ENCODE data around the gene OSGIN1.

OSGIN1 gene

GRCh38 chr16:83933885-83934683, 19.0 kb upstream of the OSGIN1 start:
- H3K36me3 ChIP-seq (ENCODE audit: control insufficient read depth, insufficient read depth, low read length) = no peaks in the 10 kb centered on the region
- no peaks in the 10 kb centered on the region for H3K9me3 ChIP-seq (ENCODE audit: control insufficient read depth, low read length)
- H3K27ac ChIP-seq (ENCODE audit: insufficient read depth, low read length, poor library complexity, severe bottlenecking) = no peak overlapping the region
- no peak for DNase-seq
- no peak overlapping the region for H3K4me3 ChIP-seq (ENCODE audit: insufficient read depth, low read depth, low read length, poor library complexity, severe bottlenecking)
- no peaks in the 10 kb centered on the region for H3K4me1 ChIP-seq (ENCODE audit: control insufficient read depth, insufficient read depth, low read length, poor library complexity, severe bottlenecking)
- H3K27me3 ChIP-seq (replicated peaks; ENCODE audit: control insufficient read depth, insufficient read depth, low read length, poor library complexity, severe bottlenecking) = no peaks in the 10 kb centered on the region

- Histone ChIP-seq H3K27ac (ENCODE audit: insufficient read depth, low read length, poor library complexity, severe bottlenecking) (no peak overlapping the region), H3K4me3 (ENCODE audit: insufficient read depth, low read depth, low read length, poor library complexity, severe bottlenecking) (no peak overlapping the region), H3K27me3 (replicated peaks; ENCODE audit: control insufficient read depth, insufficient read depth, low read length, poor library complexity, severe bottlenecking) (no peaks in the 10 kb centered on the region), H3K4me1 (ENCODE audit: control insufficient read depth, insufficient read depth, low read length, poor library complexity, severe bottlenecking) (no peaks in the 10 kb centered on the region), H3K9me3 (ENCODE audit: control insufficient read depth, low read length) (no peaks in the 10 kb centered on the region), H3K36me3 (ENCODE audit: control insufficient read depth, insufficient read depth, low read length) (no peaks in the 10 kb centered on the region)
- no peak for DNase-seq
These were observed 18.4 kb upstream of the OSGIN1 start for GRCh38 chr16:83934684-83934977.

GRCh38 chr16:83935005-83935857, 17.8 kb upstream of the OSGIN1 start:
- Histone ChIP-seq H3K4me1 (ENCODE audit: control insufficient read depth, insufficient read depth, low read length, poor library complexity, severe bottlenecking) (no peaks in the 10 kb centered on the region), H3K27ac (ENCODE audit: insufficient read depth, low read length, poor library complexity, severe bottlenecking) (no peak overlapping the region), H3K27me3 (replicated peaks; ENCODE audit: control insufficient read depth, insufficient read depth, low read length, poor library complexity, severe bottlenecking) (no peaks in the 10 kb centered on the region), H3K9me3 (ENCODE audit: control insufficient read depth, low read length) (no peaks in the 10 kb centered on the region), H3K4me3 (ENCODE audit: insufficient read depth, low read depth, low read length, poor library complexity, severe bottlenecking) (no peak overlapping the region), H3K36me3 (ENCODE audit: control insufficient read depth, insufficient read depth, low read length) (no peaks in the 10 kb centered on the region)
- DNase-seq = no peak

- Histone ChIP-seq H3K4me1 (ENCODE audit: control insufficient read depth, insufficient read depth, low read length, poor library complexity, severe bottlenecking) (no peaks in the 10 kb centered on the region), H3K36me3 (ENCODE audit: control insufficient read depth, insufficient read depth, low read length) (no peaks in the 10 kb centered on the region), H3K4me3 (ENCODE audit: insufficient read depth, low read depth, low read length, poor library complexity, severe bottlenecking) (no peak overlapping the region), H3K27me3 (replicated peaks; ENCODE audit: control insufficient read depth, insufficient read depth, low read length, poor library complexity, severe bottlenecking) (no peaks in the 10 kb centered on the region), H3K9me3 (ENCODE audit: control insufficient read depth, low read length) (no peaks in the 10 kb centered on the region), H3K27ac (ENCODE audit: insufficient read depth, low read length, poor library complexity, severe bottlenecking) (no peak overlapping the region)
- DNase-seq = no peak
These were observed 17.2 kb upstream of the OSGIN1 start for GRCh38 chr16:83935858-83936255.

GRCh38 chr16:83936581-83937165, 16.4 kb upstream of the OSGIN1 start:
- DNase-seq = no peak
- no peaks in the 10 kb centered on the region for H3K27me3 ChIP-seq (replicated peaks; ENCODE audit: control insufficient read depth, insufficient read depth, low read length, poor library complexity, severe bottlenecking)
- no peaks in the 10 kb centered on the region for H3K4me1 ChIP-seq (ENCODE audit: control insufficient read depth, insufficient read depth, low read length, poor library complexity, severe bottlenecking)
- no peak overlapping the region for H3K27ac ChIP-seq (ENCODE audit: insufficient read depth, low read length, poor library complexity, severe bottlenecking)
- H3K4me3 ChIP-seq (ENCODE audit: insufficient read depth, low read depth, low read length, poor library complexity, severe bottlenecking) = no peak overlapping the region
- no peaks in the 10 kb centered on the region for H3K36me3 ChIP-seq (ENCODE audit: control insufficient read depth, insufficient read depth, low read length)
- no peaks in the 10 kb centered on the region for H3K9me3 ChIP-seq (ENCODE audit: control insufficient read depth, low read length)

GRCh38 chr16:83937267-83937666, 15.8 kb upstream of the OSGIN1 start:
- Histone ChIP-seq H3K4me3 (ENCODE audit: insufficient read depth, low read depth, low read length, poor library complexity, severe bottlenecking) (no peak overlapping the region), H3K27me3 (replicated peaks; ENCODE audit: control insufficient read depth, insufficient read depth, low read length, poor library complexity, severe bottlenecking) (no peaks in the 10 kb centered on the region), H3K36me3 (ENCODE audit: control insufficient read depth, insufficient read depth, low read length) (no peaks in the 10 kb centered on the region)

GRCh38 chr16:83937922-83938885, 14.8 kb upstream of the OSGIN1 start:
- Histone ChIP-seq H3K27ac (ENCODE audit: insufficient read depth, low read length, poor library complexity, severe bottlenecking) (no peak overlapping the region), H3K4me3 (ENCODE audit: insufficient read depth, low read depth, low read length, poor library complexity, severe bottlenecking) (no peak overlapping the region), H3K27me3 (replicated peaks; ENCODE audit: control insufficient read depth, insufficient read depth, low read length, poor library complexity, severe bottlenecking) (no peaks in the 10 kb centered on the region), H3K9me3 (ENCODE audit: control insufficient read depth, low read length) (no peaks in the 10 kb centered on the region), H3K36me3 (ENCODE audit: control insufficient read depth, insufficient read depth, low read length) (no peaks in the 10 kb centered on the region), H3K4me1 (ENCODE audit: control insufficient read depth, insufficient read depth, low read length, poor library complexity, severe bottlenecking) (no peaks in the 10 kb centered on the region)
- no peak for DNase-seq

More at GRCh38 chr16:83937267-83937666, 15.8 kb upstream of the OSGIN1 start:
- Histone ChIP-seq H3K9me3 (ENCODE audit: control insufficient read depth, low read length) (no peaks in the 10 kb centered on the region), H3K27ac (ENCODE audit: insufficient read depth, low read length, poor library complexity, severe bottlenecking) (no peak overlapping the region), H3K4me1 (ENCODE audit: control insufficient read depth, insufficient read depth, low read length, poor library complexity, severe bottlenecking) (no peaks in the 10 kb centered on the region)
- DNase-seq = no peak

GRCh38 chr16:83939266-83939855, 13.7 kb upstream of the OSGIN1 start:
- no peaks in the 10 kb centered on the region for H3K9me3 ChIP-seq (ENCODE audit: control insufficient read depth, low read length)
- no peaks in the 10 kb centered on the region for H3K27me3 ChIP-seq (replicated peaks; ENCODE audit: control insufficient read depth, insufficient read depth, low read length, poor library complexity, severe bottlenecking)
- H3K4me3 ChIP-seq (ENCODE audit: insufficient read depth, low read depth, low read length, poor library complexity, severe bottlenecking) = no peak overlapping the region
- no peaks in the 10 kb centered on the region for H3K36me3 ChIP-seq (ENCODE audit: control insufficient read depth, insufficient read depth, low read length)
- no peaks in the 10 kb centered on the region for H3K4me1 ChIP-seq (ENCODE audit: control insufficient read depth, insufficient read depth, low read length, poor library complexity, severe bottlenecking)
- DNase-seq = no peak
- no peak overlapping the region for H3K27ac ChIP-seq (ENCODE audit: insufficient read depth, low read length, poor library complexity, severe bottlenecking)

GRCh38 chr16:83940119-83940518, 12.9 kb upstream of the OSGIN1 start:
- Histone ChIP-seq H3K9me3 (ENCODE audit: control insufficient read depth, low read length) (no peaks in the 10 kb centered on the region), H3K27me3 (replicated peaks; ENCODE audit: control insufficient read depth, insufficient read depth, low read length, poor library complexity, severe bottlenecking) (no peaks in the 10 kb centered on the region), H3K36me3 (ENCODE audit: control insufficient read depth, insufficient read depth, low read length) (no peaks in the 10 kb centered on the region), H3K4me3 (ENCODE audit: insufficient read depth, low read depth, low read length, poor library complexity, severe bottlenecking) (no peak overlapping the region), H3K27ac (ENCODE audit: insufficient read depth, low read length, poor library complexity, severe bottlenecking) (no peak overlapping the region), H3K4me1 (ENCODE audit: control insufficient read depth, insufficient read depth, low read length, poor library complexity, severe bottlenecking) (no peaks in the 10 kb centered on the region)
- DNase-seq = no peak
